Astrocyte of the cerebellum (primary cell): ENCODE results near the gene CRACR2A.

ENCODE experiments used
- DNase-seq: peaks from one replicate; pipeline ENCODE4 v3.0.0-alpha.2; 2011; ENCODE audit warnings: low read depth
- H3K4me3 ChIP-seq: 2 replicates; pipeline ENCODE4 v1.5.1; 2011; ENCODE audit warnings: mild to moderate bottlenecking, low read depth, low read length, moderate library complexity
- in situ Hi-C: cut with HindIII; loops from 2 replicates; pipeline ENCODE4 v1.10.0; 2017; ENCODE audit warnings: low sequenced_read_pairs
- TF ChIP-seq, protein P1 (sequence below): IDR thresholded peaks from 2 replicates; pipeline ENCODE4 v1.5.1; 2012; ENCODE audit warnings: low read length, low read depth, moderate library complexity, mild to moderate bottlenecking; ENCODE audit errors: missing control alignments

Gene CRACR2A

DNA sequence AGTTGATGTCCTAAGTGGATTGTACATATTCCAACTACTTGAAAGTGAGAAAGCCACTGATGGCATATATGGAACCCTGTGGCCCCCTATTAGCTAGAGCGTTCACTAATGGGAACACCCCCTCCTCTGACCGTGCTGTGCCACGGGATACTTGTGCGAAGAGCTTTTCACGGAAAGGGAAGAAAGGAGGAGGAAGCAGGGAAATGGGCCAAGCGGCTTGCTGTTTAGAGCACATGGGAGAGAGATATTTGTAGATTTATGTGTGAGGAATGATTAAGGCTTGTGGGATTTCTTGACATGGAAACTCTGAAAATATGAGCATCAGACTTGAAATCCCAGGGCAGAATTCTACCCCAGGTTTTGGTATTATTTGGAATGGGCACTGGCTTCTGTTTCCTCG lies 132.1 kb downstream of the CRACR2A start:
- in situ Hi-C loops: no loop called here
- TF ChIP-seq, protein P1, sequence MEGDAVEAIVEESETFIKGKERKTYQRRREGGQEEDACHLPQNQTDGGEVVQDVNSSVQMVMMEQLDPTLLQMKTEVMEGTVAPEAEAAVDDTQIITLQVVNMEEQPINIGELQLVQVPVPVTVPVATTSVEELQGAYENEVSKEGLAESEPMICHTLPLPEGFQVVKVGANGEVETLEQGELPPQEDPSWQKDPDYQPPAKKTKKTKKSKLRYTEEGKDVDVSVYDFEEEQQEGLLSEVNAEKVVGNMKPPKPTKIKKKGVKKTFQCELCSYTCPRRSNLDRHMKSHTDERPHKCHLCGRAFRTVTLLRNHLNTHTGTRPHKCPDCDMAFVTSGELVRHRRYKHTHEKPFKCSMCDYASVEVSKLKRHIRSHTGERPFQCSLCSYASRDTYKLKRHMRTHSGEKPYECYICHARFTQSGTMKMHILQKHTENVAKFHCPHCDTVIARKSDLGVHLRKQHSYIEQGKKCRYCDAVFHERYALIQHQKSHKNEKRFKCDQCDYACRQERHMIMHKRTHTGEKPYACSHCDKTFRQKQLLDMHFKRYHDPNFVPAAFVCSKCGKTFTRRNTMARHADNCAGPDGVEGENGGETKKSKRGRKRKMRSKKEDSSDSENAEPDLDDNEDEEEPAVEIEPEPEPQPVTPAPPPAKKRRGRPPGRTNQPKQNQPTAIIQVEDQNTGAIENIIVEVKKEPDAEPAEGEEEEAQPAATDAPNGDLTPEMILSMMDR: no peak
- DNase-seq: no peak
- no peak overlapping the region for H3K4me3 ChIP-seq

DNA sequence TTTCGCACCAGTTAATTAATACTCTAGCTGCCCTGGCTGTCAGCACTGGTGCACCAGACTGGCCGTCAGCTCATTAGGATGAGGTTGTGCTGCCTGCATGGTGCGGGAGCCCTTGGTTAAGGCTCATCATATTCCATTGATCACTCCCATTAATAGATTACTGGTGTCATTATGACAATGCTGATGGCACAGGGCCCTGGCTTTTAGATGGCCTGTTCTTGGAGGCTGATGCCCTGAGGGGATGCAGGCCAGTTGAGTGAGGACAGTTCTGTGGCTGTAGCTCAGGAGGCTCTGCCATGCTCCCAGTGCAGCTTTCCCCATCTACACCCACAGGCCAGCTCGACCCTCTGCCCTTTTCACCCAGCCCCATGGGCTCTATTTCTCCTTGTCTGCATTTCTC lies 135.3 kb downstream of the CRACR2A start:
- TF ChIP-seq, protein P1: no peak
- in situ Hi-C loops: no loop called here
- DNase-seq: no peak
- H3K4me3 ChIP-seq: no peak overlapping the region

DNA sequence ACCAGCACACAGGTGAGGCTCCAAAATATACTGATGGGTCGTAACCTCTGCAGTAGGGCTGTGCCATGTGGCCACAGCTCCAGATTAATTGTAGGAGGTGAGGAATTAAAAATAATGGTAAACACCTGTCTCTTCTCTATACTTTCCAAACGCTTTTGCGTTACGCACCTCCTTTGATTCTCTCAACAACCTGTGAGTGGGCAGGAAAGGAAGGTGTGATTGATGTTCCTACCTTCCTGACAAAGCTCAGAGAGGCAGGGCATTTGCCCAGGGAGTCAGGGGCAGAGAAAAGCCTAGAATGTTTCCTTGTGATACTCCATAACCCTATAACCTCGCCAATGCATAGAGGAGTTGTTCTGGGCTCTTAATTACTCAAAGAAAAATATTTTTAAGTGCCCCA lies 137.0 kb downstream of the CRACR2A start:
- H3K4me3 ChIP-seq: no peak overlapping the region
- TF ChIP-seq, protein P1: no peak
- in situ Hi-C loops: no loop called here
- no peak for DNase-seq

DNA sequence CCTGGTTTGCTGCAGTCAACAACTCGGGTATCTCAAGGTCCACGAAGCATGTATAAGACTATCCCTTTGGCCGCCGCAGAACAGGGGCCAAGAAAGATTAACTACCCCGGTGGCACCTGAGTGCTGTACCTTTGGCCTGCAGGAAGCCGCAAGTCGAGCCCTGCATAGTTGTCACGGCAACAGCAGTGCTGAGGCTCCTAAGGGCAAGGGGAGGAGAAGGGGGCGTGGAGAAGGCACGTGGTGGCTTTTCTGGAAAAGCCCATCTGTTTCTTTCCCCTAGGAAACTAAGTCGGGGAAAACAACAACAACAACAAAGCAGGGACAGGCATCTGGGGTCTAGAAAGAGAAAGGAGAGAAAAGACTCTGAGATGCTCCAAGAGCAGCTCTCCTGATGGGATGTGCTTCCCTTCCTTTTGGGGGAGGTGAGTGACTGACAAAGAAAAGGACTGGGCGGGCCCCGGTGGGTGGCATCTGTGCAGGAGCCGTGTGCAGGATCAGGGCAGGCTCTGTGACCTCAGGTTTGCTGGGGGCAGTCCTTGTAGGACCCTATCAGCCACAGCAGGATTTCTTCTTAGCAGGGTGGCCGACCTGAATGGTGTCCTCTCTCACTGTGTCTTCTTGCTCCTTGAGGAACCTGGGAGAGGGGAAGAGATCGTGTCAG lies 138.0 kb downstream of the CRACR2A start:
- in situ Hi-C loops: no loop called here
- TF ChIP-seq, protein P1: no peak
- H3K4me3 ChIP-seq: no peak overlapping the region
- no peak for DNase-seq

DNA sequence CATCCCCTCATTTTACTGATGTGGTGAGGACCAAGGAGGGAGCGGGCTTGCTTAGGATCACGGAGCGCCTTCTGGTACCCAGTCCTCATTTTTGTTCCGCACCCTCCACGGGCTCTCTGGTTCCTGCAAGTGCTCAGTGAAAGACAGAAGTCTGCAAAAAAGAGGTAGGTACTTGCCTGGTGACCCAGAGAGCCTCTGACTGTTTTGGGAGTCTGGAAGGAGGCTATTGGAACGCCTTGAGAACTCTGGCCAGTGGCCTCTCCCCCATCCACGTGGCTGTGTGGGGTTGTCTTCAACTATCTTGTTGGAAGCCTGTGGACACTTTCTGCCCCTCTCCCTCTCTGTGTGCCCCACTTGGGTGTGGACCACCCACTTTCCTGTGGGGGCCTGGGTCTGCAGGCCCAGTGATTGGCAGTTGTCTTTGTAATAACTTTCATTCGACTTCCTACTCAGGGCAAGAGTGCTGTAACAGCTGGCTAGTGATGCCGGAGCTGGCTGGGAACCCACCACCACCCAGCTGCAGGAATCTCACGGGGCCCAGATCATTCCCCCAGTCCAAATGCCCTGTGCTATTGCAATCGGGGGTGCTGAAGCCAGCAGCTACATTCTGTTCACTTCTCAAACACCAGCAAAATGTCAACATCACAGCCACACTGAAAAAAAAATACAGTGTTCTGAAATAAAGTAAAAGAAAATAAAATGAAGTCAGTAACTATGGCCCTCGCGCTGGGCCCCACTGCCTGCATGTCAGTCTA lies 139.1 kb downstream of the CRACR2A start:
- TF ChIP-seq, protein P1: no peak
- DNase-seq: no peak
- H3K4me3 ChIP-seq: no peak overlapping the region
- in situ Hi-C loops: no loop called here

DNA sequence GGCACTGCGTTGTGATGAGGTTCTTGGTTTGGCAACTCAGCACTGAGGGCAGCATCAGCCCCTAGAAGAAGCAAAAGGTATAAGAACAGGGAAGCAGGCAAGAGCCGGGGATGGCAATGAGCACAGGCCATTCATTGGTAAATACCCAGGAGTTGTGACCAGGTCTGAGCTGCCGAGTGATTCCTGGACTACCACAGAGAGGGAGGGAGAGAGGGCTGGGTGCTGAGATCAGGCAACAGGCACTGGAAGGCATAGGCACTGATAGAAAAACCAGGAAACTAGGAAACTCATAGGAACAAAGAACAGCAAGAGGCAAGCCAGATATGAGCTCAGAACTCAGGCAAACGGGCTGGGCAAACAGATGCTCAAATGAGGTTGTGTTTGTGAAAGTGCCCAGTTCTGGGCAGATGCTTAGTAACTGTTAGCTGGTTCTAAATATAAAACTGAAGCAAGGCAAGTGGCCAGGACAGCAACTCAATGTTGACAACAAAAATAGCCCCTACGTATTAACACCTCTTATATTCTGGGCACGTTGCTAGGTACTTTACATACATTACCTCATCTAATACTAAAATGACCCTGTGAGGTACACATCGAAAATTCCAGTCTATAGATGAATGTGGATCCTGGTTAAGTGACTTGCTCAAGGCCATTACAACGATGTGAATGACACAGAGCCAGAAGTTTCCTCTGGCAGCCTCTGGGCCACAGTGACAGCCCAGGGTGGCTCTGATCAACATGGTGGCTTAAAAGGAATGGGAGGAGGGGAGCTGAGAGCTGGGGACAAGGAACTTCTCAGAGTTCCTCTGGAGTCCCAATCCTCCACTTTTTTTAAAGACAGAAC lies 140.8 kb downstream of the CRACR2A start:
- no peak for DNase-seq
- in situ Hi-C loops: no loop called here
- TF ChIP-seq, protein P1: no peak
- no peak overlapping the region for H3K4me3 ChIP-seq
